Measurements from ENCODE around the gene C2CD3. TPM values are rescaled to one million over a fixed set of nuclear protein-coding genes. Genes with fewer than 3 reads are reported as not detected.
A peak's percentile ranks its signal among the peaks of the same experiment; 100 is the strongest.
"Not testable (repeated sequence)": the region's sequence is repeated elsewhere in the genome, so short reads cannot be mapped to it uniquely, and the experiment has no call there.

C2CD3 gene
- total RNA-seq, 1 donor from 2014 or later = 3.7 TPM

GRCh38 chr11:74091549-74091948 is 79.3 kb downstream of the C2CD3 start:
- Histone ChIP-seq H3K4me3 (ENCODE audit: low read depth, low read length) (no peak overlapping the region), H3K36me3 (ENCODE audit: control insufficient read depth, insufficient read depth, low read length) (peaks cover 10% of the 10 kb centered on the region), H3K27me3 (ENCODE audit: control insufficient read depth, insufficient read depth, low read length) (no peaks in the 10 kb centered on the region)
- DNase-seq (ENCODE audit: low read depth) (no peak), FAIRE-seq (no peak)
- no peak for TF ChIP-seq CTCF (IDR thresholded peaks at IDR 0.05; ENCODE audit: insufficient read depth, low read length, severe bottlenecking)

GRCh38 chr11:74090701-74091100 is 80.1 kb downstream of the C2CD3 start:
- TF ChIP-seq CTCF (IDR thresholded peaks at IDR 0.05; ENCODE audit: insufficient read depth, low read length, severe bottlenecking) = peak; percentile 43
- peak; percentile 10 for DNase-seq (ENCODE audit: low read depth)
- no peak for FAIRE-seq
- Histone ChIP-seq H3K36me3 (ENCODE audit: control insufficient read depth, insufficient read depth, low read length) (peaks cover 10% of the 10 kb centered on the region), H3K27me3 (ENCODE audit: control insufficient read depth, insufficient read depth, low read length) (no peaks in the 10 kb centered on the region), H3K4me3 (ENCODE audit: low read depth, low read length) (no peak overlapping the region)

GRCh38 chr11:74086242-74086884 is 84.4 kb downstream of the C2CD3 start:
- Histone ChIP-seq H3K36me3 (ENCODE audit: control insufficient read depth, insufficient read depth, low read length) (peaks cover 5% of the 10 kb centered on the region), H3K4me3 (ENCODE audit: low read depth, low read length) (no peak overlapping the region), H3K27me3 (ENCODE audit: control insufficient read depth, insufficient read depth, low read length) (no peaks in the 10 kb centered on the region)
- no peak for DNase-seq (ENCODE audit: low read depth)
- FAIRE-seq = no peak
- no peak for TF ChIP-seq CTCF (IDR thresholded peaks at IDR 0.05; ENCODE audit: insufficient read depth, low read length, severe bottlenecking)

- TF ChIP-seq CTCF (IDR thresholded peaks at IDR 0.05; ENCODE audit: insufficient read depth, low read length, severe bottlenecking) = no peak
Observed at GRCh38 chr11:74085542-74085892, 85.3 kb downstream of the C2CD3 start.

GRCh38 chr11:74084796-74085541 is 85.8 kb downstream of the C2CD3 start:
- peaks cover 2% of the 10 kb centered on the region for H3K36me3 ChIP-seq (ENCODE audit: control insufficient read depth, insufficient read depth, low read length)
- no peak for TF ChIP-seq CTCF (IDR thresholded peaks at IDR 0.05; ENCODE audit: insufficient read depth, low read length, severe bottlenecking)
- H3K4me3 ChIP-seq (ENCODE audit: low read depth, low read length) = no peak overlapping the region
- no peak for DNase-seq (ENCODE audit: low read depth)
- no peak for FAIRE-seq
- H3K27me3 ChIP-seq (ENCODE audit: control insufficient read depth, insufficient read depth, low read length) = no peaks in the 10 kb centered on the region

More at GRCh38 chr11:74085542-74085892, 85.3 kb downstream of the C2CD3 start:
- H3K27me3 ChIP-seq (ENCODE audit: control insufficient read depth, insufficient read depth, low read length) = no peaks in the 10 kb centered on the region
- H3K36me3 ChIP-seq (ENCODE audit: control insufficient read depth, insufficient read depth, low read length) = peaks cover 3% of the 10 kb centered on the region
- H3K4me3 ChIP-seq (ENCODE audit: low read depth, low read length) = no peak overlapping the region
- FAIRE-seq (no peak), DNase-seq (ENCODE audit: low read depth) (no peak)

- not testable (repeated sequence) for H3K4me3 ChIP-seq (ENCODE audit: low read depth, low read length); H3K27me3 ChIP-seq (ENCODE audit: control insufficient read depth, insufficient read depth, low read length); FAIRE-seq; DNase-seq (ENCODE audit: low read depth); H3K36me3 ChIP-seq (ENCODE audit: control insufficient read depth, insufficient read depth, low read length)
Observed at GRCh38 chr11:74083927-74084326, 86.9 kb downstream of the C2CD3 start.

All from bronchial epithelial cell (primary cell).